Measurements from ENCODE around the gene CACNA2D1.

DNA sequence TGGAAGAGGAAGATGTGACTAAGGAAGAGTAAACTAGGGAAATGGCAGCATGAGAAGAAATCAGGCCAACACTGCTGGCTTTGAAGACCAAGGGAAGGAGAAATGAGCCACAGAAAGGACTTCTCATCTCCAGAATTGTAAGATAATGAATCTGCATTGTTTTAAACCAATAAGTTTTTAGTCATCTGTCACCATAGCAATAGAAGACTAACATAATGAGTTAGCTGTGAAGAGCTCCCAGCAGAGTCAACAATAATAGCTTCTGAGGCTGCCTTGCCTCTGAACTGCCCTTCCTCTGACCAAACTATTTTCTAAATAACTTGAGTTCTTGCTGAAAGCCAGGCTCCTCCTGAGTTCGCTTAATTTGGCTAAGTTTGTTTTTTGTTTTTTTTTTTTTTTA lies 103.6 kb downstream of the CACNA2D1 start:
- TF ChIP-seq, protein P1, sequence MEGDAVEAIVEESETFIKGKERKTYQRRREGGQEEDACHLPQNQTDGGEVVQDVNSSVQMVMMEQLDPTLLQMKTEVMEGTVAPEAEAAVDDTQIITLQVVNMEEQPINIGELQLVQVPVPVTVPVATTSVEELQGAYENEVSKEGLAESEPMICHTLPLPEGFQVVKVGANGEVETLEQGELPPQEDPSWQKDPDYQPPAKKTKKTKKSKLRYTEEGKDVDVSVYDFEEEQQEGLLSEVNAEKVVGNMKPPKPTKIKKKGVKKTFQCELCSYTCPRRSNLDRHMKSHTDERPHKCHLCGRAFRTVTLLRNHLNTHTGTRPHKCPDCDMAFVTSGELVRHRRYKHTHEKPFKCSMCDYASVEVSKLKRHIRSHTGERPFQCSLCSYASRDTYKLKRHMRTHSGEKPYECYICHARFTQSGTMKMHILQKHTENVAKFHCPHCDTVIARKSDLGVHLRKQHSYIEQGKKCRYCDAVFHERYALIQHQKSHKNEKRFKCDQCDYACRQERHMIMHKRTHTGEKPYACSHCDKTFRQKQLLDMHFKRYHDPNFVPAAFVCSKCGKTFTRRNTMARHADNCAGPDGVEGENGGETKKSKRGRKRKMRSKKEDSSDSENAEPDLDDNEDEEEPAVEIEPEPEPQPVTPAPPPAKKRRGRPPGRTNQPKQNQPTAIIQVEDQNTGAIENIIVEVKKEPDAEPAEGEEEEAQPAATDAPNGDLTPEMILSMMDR (IDR thresholded peaks at IDR 0.05): no peak
- TF ChIP-seq ZFX (IDR thresholded peaks at IDR 0.05; ENCODE audit: borderline replicate concordance): no peak

All from 22Rv1 (cell line).